ENCODE results near the gene PZP.

Gene PZP

GRCh38 chr12:9099552-9100190, 108.5 kb downstream of the PZP start:
- DNase-seq: no peak

Data from NCI-H2029 treated with DMSO at 0.1 percent for 48 hours (cell line).